NOMO-1 (cell line): ENCODE results near the gene MAGI1.

Experiments
- DNase-seq, 2 experiments: peaks; one replicate each; lab custom pipeline; 2025; ENCODE audit not compliant: unreplicated experiment in 2 of 2; lab: John Stamatoyannopoulos, UW

MAGI1 gene

GRCh38 chr3:65313666-65314065 is 725.1 kb downstream of the MAGI1 start:
- DNase-seq: no peak

GRCh38 chr3:65305836-65306235 is 732.9 kb downstream of the MAGI1 start:
- DNase-seq: no peak
